Keratinocyte (primary cell): ENCODE data around the gene PPP1R7.

ENCODE experiments used
- EZH2 ChIP-seq: IDR thresholded peaks from one replicate; pipeline ENCODE4 v1.6.1; 2012; ENCODE audit warnings: inconsistent platforms, mild to moderate bottlenecking, low read length, moderate library complexity
- TF ChIP-seq, protein P1 (sequence below), 3 experiments: IDR thresholded peaks in 1 of 3; conservative IDR thresholded peaks in 1 of 3; optimal IDR thresholded peaks in 1 of 3; 2 replicates in 2 of 3; 3 replicates in 1 of 3; pipeline versions ENCODE3 to v1.5.1; 2011; ENCODE audit warnings: low read length in 3 of 3, mild to moderate bottlenecking in 3 of 3, moderate library complexity in 2 of 3, control low read depth in 1 of 3, inconsistent platforms in 1 of 3; ENCODE audit not compliant: insufficient read depth in 2 of 3; ENCODE audit errors: extremely low read depth in 1 of 3

DNA sequence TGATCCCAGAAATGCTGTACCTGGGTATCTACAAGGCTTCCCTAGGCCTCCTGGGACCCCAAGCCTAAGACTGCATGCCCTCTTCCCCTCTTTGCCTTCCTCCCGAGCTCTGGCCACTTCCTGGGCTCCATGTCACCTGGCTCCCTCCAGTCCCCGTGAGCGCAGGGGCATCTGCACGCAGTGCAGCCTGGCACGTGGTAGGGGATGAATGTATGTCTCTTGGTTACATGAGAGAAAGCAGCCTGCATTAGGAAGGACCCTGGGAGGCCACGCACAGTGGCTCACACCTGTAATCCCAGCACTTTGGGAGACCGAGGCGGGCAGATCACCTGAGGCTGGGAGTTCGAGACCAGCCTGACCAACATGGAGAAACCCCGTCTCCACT is 16.8 kb upstream of the PPP1R7 start:
- no peak for TF ChIP-seq EZH2
- TF ChIP-seq, protein P1, sequence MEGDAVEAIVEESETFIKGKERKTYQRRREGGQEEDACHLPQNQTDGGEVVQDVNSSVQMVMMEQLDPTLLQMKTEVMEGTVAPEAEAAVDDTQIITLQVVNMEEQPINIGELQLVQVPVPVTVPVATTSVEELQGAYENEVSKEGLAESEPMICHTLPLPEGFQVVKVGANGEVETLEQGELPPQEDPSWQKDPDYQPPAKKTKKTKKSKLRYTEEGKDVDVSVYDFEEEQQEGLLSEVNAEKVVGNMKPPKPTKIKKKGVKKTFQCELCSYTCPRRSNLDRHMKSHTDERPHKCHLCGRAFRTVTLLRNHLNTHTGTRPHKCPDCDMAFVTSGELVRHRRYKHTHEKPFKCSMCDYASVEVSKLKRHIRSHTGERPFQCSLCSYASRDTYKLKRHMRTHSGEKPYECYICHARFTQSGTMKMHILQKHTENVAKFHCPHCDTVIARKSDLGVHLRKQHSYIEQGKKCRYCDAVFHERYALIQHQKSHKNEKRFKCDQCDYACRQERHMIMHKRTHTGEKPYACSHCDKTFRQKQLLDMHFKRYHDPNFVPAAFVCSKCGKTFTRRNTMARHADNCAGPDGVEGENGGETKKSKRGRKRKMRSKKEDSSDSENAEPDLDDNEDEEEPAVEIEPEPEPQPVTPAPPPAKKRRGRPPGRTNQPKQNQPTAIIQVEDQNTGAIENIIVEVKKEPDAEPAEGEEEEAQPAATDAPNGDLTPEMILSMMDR (optimal IDR thresholded peaks at IDR 0.05 in 1 of 3, IDR thresholded peaks at IDR 0.05 in 1 of 3, conservative IDR thresholded peaks at IDR 0.05 in 1 of 3; ENCODE audit: extremely low read depth in 1 of 3, insufficient read depth in 2 of 3, low read length in 3 of 3) = no peak
